K562 (cell line): ENCODE results near the gene HCN3. TPM values are rescaled to one million over a fixed set of nuclear protein-coding genes. Genes with fewer than 3 reads are reported as not detected.

Experiments
- ARID3A ChIP-seq: IDR thresholded peaks from 2 replicates; pipeline ENCODE4 v1.6.1; 2012; ENCODE audit warnings: low read depth, low read length, improper control_type of control experiment, borderline replicate concordance
- ATF7 ChIP-seq: fragments of 450-650 bp; IDR thresholded peaks from 2 replicates; pipeline ENCODE4 v1.7.1; 2014; ENCODE audit warnings: mild to moderate bottlenecking, moderate library complexity
- CBX8 ChIP-seq: fragments of 200-600 bp; sonication (generic); IDR thresholded peaks from 2 replicates; pipeline ENCODE4 v1.6.1; 2012; ENCODE audit warnings: borderline replicate concordance, mixed run types, low read depth, mild to moderate bottlenecking, moderate library complexity, mixed read lengths, low read length, control low read depth, inconsistent platforms; ENCODE audit not compliant: poor library complexity, severe bottlenecking; ENCODE audit errors: extremely low read depth
- FIP1L1 ChIP-seq: fragments of 200-400 bp; formaldehyde crosslinking; IDR thresholded peaks from 2 replicates; pipeline ENCODE4 v1.6.1; 2018; ENCODE audit warnings: mild to moderate bottlenecking, low read depth, low read length; ENCODE audit not compliant: poor library complexity, severe bottlenecking
- FUS ChIP-seq: fragments of 200-400 bp; formaldehyde crosslinking; optimal IDR thresholded peaks from 2 replicates; pipeline ENCODE3; 2017; ENCODE audit warnings: low read depth, low read length
- HDAC3 ChIP-seq: fragments of 450-650 bp; IDR thresholded peaks from 2 replicates; pipeline ENCODE4 v1.6.1; 2018; ENCODE audit warnings: borderline replicate concordance, mild to moderate bottlenecking, moderate library complexity; ENCODE audit not compliant: partially characterized antibody
- MGA ChIP-seq: fragments of 450-650 bp; IDR thresholded peaks from 2 replicates; pipeline ENCODE4 v1.6.1; 2016; ENCODE audit warnings: mild to moderate bottlenecking, moderate library complexity
- NR0B1 ChIP-seq: fragments of 450-650 bp; IDR thresholded peaks from one replicate; pipeline ENCODE4 v1.6.1; 2018; ENCODE audit warnings: mild to moderate bottlenecking, moderate library complexity; ENCODE audit not compliant: partially characterized antibody
- NR1H2 ChIP-seq: sonication (generic); formaldehyde crosslinking; IDR thresholded peaks from 2 replicates; pipeline ENCODE4 v1.4.0; 2020; ENCODE audit warnings: mild to moderate bottlenecking, missing genetic modification reagents
- U2AF2 ChIP-seq: fragments of 200-400 bp; formaldehyde crosslinking; optimal IDR thresholded peaks from 2 replicates; pipeline ENCODE3; 2017; ENCODE audit warnings: low read depth, mild to moderate bottlenecking, low read length
- ZNF140 ChIP-seq: fragments of 250-450 bp; sonication (Bioruptor Pico); IDR thresholded peaks from 2 replicates; pipeline ENCODE4 v1.8.0; 2021; ENCODE audit warnings: moderate library complexity, mild to moderate bottlenecking, inconsistent platforms
- polyA plus RNA-seq, 8 experiments: library from polyadenylated mRNA; depleted of rRNA in 4 of 8; stranded (reverse) in 5 of 8; unstranded in 3 of 8; fragments of >200 nt; fragmentation: Nextera tagmentation in 2 of 8; fragmentation: Illumina TruSeq in 1 of 8; extraction: Ambion mirVana in 2 of 8; extraction: Trizol in 1 of 8; gene quantifications; 2 replicates each; pipeline versions ENCODE4 v1.2.1 to v1.2.3, GENCODE V29; 2011 to 2014; ENCODE audit warnings: inconsistent platforms in 1 of 8, missing spikeins in 1 of 8
- total RNA-seq, 7 experiments: library from RNA; depleted of rRNA in 6 of 7; stranded (reverse); fragments of >200 nt in 6 of 7; fragmentation: Illumina TruSeq in 2 of 7; extraction: Trizol in 2 of 7; gene quantifications; 2 replicates each; pipeline versions ENCODE4 v1.2.1 to v1.2.3, GENCODE V29; 2011 to 2021; ENCODE audit warnings: low replicate concordance in 1 of 7

Gene HCN3
- total and polyA plus RNA-seq, 9 of the 15 experiments (the other 6 are each of a cell fraction or from before 2014, with no cell fraction given): 0.91 to 9.7 (median 3.9) TPM

GRCh38 chr1:155273343-155274245, 3.7 kb upstream of the HCN3 start, which contains the start of gene CLK2 (continued):
- TF ChIP-seq NR0B1 (no peak), ZNF140 (no peak), CBX8 (no peak), U2AF2 (no peak), ATF7 (peak; percentile 74; the same call in 1 of the 2 replicates), NR1H2 (no peak), FIP1L1 (no peak), ARID3A (no peak), HDAC3 (no peak), FUS (no peak), MGA (peak; percentile 97)
